Endothelial cell (in vitro differentiated cells): Measurements from ENCODE around the gene TUBA1A. TPM values are rescaled to one million over a fixed set of nuclear protein-coding genes. Genes with fewer than 3 reads are reported as not detected.
A peak's percentile ranks its signal among the peaks of the same experiment; 100 is the strongest.
"Not testable (repeated sequence)": the region's sequence is repeated elsewhere in the genome, so short reads cannot be mapped to it uniquely, and the experiment has no call there.

Source experiments
- DNase-seq: peaks from one replicate; pipeline ENCODE4 v3.0.0; 2021; ENCODE audit warnings: low spot score
- H3K27ac Mint-ChIP-seq: one replicate; pipeline ENCODE4 v1.8.0; 2021; ENCODE audit warnings: mixed read lengths, inconsistent platforms; ENCODE audit not compliant: unreplicated experiment
- H3K27me3 Mint-ChIP-seq: one replicate; pipeline ENCODE4 v1.8.0; 2021; ENCODE audit warnings: mild to moderate bottlenecking, moderate library complexity, mixed read lengths, inconsistent platforms; ENCODE audit not compliant: unreplicated experiment
- H3K36me3 Mint-ChIP-seq: one replicate; pipeline ENCODE4 v1.8.0; 2021; ENCODE audit warnings: mild to moderate bottlenecking, low read depth, mixed read lengths, inconsistent platforms; ENCODE audit not compliant: unreplicated experiment
- H3K4me1 Mint-ChIP-seq: one replicate; pipeline ENCODE4 v1.8.0; 2021; ENCODE audit warnings: mild to moderate bottlenecking, mixed read lengths, inconsistent platforms; ENCODE audit not compliant: unreplicated experiment
- H3K4me3 Mint-ChIP-seq: one replicate; pipeline ENCODE4 v1.8.0; 2021; ENCODE audit warnings: mild to moderate bottlenecking, mixed read lengths, inconsistent platforms; ENCODE audit not compliant: unreplicated experiment
- H3K9me3 Mint-ChIP-seq: one replicate; pipeline ENCODE4 v1.8.0; 2021; ENCODE audit warnings: mixed read lengths, inconsistent platforms; ENCODE audit not compliant: unreplicated experiment
- total RNA-seq: library from RNA; stranded (reverse); fragmentation: NEBNext Ultra II Directional; extraction: Animal tissue kit (Norgen Biotek cat#: 25700); gene quantifications from one replicate; pipeline ENCODE4 v1.2.1, GENCODE V29; 2021; ENCODE audit not compliant: unreplicated experiment
- TF ChIP-seq, protein P1 (sequence below): fragments of 200-600 bp; sonication (generic); IDR thresholded peaks from one replicate; pipeline ENCODE4 v1.5.0; 2021; ENCODE audit warnings: antibody characterized with exemption; ENCODE audit not compliant: unreplicated experiment

TUBA1A gene
- total RNA-seq, 1 donor from 2014 or later: 924 TPM

DNA sequence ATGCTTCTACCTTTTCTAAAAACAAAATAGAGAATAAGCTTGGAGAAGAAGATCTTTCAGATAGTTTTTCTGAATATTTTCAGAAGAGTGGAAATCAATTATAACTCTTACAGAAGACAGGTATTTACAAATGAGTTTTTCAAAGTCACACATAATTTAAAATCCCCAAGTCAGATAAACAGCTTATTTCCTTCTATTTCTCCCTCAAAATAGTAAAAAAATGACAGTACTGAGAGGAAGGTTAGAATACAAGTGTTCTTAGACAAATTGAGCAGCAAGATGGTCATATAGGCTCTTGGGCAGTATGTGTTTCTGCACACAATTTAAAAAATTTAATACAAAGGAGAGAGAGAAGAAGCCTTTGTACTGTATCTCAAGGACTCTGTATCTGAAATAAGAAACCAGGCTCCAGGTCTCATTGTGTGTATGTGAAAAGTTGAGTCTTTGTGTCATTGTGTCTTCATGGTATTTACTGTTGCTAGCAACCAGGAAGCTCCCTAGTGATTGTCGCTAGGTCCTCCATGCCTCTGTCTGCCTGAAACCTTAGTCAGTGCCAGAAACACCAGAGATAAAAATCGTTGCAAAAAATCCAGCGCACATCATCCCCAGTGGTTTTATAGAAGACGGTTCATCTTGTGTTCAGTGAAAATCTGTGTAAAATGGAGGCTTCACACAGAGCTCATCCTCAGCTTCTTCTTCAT lies 12.9 kb upstream of the TUBA1A start:
- H3K4me1 Mint-ChIP-seq: peaks cover 25% of the 10 kb centered on the region

DNA sequence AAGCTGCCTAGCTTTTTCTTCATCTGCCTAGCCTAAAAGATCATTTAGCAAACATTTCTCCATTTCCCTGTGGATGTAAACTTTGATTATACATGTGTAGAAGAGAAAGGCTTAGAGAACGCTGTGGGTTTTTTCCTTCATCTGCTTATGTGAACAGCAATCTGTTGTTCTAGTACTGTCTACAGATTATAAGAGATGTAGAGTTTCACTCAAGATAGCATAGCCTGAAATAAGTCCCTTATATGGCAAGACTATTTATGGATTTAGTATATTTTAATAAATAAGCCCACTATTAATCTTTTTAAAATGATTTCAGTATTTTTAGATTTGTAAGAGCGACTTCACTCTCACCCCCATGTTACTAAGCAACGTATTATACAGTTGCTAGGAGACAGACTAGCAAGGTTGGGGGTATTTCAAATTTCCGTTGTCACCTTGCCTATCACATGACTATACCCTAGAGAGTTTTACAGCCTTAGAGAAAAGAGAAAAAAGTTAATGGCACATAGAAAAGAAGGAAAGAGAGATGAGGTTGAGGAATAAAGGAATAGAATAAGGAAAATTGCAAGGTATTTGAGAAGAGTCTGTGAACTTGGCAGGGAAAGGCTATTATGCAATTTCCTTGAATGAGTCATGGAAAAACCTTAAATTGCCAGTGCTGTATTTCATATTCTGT lies 12.2 kb upstream of the TUBA1A start:
- TF ChIP-seq, protein P1, sequence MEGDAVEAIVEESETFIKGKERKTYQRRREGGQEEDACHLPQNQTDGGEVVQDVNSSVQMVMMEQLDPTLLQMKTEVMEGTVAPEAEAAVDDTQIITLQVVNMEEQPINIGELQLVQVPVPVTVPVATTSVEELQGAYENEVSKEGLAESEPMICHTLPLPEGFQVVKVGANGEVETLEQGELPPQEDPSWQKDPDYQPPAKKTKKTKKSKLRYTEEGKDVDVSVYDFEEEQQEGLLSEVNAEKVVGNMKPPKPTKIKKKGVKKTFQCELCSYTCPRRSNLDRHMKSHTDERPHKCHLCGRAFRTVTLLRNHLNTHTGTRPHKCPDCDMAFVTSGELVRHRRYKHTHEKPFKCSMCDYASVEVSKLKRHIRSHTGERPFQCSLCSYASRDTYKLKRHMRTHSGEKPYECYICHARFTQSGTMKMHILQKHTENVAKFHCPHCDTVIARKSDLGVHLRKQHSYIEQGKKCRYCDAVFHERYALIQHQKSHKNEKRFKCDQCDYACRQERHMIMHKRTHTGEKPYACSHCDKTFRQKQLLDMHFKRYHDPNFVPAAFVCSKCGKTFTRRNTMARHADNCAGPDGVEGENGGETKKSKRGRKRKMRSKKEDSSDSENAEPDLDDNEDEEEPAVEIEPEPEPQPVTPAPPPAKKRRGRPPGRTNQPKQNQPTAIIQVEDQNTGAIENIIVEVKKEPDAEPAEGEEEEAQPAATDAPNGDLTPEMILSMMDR: no peak
- peaks cover 25% of the 10 kb centered on the region for H3K4me1 Mint-ChIP-seq
- no peak for DNase-seq
- peaks cover under 1% of the 10 kb centered on the region for H3K27me3 Mint-ChIP-seq
- H3K36me3 Mint-ChIP-seq: no peaks in the 10 kb centered on the region
- H3K9me3 Mint-ChIP-seq: no peaks in the 10 kb centered on the region
- peak overlapping the region; percentile 94 for H3K27ac Mint-ChIP-seq
- peak overlapping the region; percentile 17 for H3K4me3 Mint-ChIP-seq

More for the DNA sequence above, 12.9 kb upstream of the TUBA1A start:
- Mint-ChIP-seq H3K27ac (peak overlapping the region; percentile 94), H3K4me3 (no peak overlapping the region), H3K36me3 (no peaks in the 10 kb centered on the region), H3K27me3 (no peaks in the 10 kb centered on the region), H3K9me3 (no peaks in the 10 kb centered on the region)
- no peak for DNase-seq
- TF ChIP-seq, protein P1: no peak

DNA sequence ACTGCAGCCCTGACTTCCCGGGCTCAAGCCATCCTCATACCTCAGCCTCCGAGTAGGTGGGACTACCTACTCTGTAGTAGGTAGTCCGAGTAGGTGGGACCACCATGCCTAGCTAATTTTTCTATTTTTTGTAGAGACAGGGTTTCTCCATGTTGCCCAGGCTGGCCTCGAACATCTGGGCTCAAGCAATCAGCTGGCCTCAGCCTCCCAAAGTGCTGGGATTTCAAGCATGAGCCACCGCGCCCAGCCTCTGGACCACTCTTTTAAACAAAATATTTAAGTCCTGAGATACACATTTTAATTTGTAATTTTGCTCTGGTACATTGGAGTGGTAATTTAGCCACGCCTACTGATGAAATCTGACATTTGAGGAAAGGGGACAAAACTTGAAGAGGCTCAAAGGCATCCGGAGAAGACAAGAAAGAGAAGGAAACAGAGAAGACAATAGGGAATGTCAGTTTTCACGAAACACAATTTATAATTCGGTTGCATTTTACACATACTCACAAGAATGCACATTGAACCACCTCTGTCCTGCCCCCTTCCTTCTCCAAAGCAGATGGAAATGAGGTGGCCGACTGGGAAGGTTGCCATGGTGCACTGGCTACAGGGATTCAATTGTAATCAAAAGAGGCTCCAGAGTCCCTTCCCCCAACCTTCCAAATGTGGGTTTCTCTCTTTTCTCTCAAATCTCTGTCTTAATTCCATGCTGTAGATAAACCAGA lies 9.7 kb upstream of the TUBA1A start:
- no peak for DNase-seq
- Mint-ChIP-seq H3K9me3 (no peaks in the 10 kb centered on the region), H3K27ac (peak overlapping the region; percentile 65), H3K4me3 (no peak overlapping the region), H3K27me3 (peaks cover 3% of the 10 kb centered on the region), H3K4me1 (peaks cover 25% of the 10 kb centered on the region), H3K36me3 (no peaks in the 10 kb centered on the region)
- TF ChIP-seq, protein P1: no peak

DNA sequence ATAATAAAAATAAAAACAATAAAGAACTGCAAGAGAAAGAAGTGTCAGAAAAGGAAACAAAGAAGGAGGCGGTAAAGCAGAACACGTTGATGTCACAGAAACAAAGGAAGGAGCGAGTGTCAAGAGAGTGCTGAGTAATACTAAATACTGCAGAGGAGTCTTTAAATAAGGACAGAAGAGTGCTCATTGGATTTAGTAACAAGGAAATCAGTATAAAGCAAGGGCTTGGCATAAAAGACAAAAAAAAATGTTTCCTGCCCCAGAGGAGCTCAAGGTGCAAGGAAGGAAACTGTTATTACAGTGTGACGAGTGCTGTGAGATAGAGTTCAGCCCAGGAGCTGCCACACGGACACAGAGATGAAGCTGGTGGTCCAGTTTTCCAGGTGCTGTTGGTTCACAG lies 8.4 kb upstream of the TUBA1A start:
- Mint-ChIP-seq H3K9me3 (no peaks in the 10 kb centered on the region), H3K4me1 (peaks cover 25% of the 10 kb centered on the region), H3K27ac (peak overlapping the region; percentile 12), H3K36me3 (no peaks in the 10 kb centered on the region), H3K4me3 (no peak overlapping the region), H3K27me3 (peaks cover 3% of the 10 kb centered on the region)
- no peak for DNase-seq
- TF ChIP-seq, protein P1: no peak

DNA sequence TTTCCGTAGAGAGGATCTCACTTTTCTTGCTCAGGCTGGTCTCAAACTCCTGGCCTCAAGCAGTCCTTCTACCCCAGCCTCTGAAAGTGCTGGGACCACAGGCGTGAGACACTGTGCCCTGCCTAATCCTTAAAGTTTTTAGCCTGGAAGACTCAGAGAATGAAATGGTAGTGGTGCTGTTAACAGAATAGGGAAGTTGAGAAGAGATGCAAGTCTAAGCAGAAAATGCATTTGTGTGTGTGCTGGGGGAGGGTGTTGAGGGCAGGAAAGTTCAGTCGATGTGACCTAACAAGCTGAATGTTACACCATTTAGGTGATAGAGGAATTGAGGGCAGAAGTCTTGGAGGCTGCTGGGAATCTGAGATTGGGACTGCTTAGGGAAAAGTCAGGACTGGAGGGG lies 6.9 kb upstream of the TUBA1A start:
- Mint-ChIP-seq H3K4me1 (peaks cover 14% of the 10 kb centered on the region), H3K4me3 (no peak overlapping the region), H3K27me3 (peaks cover 3% of the 10 kb centered on the region), H3K27ac (no peak overlapping the region), H3K9me3 (no peaks in the 10 kb centered on the region), H3K36me3 (no peaks in the 10 kb centered on the region)
- TF ChIP-seq, protein P1: no peak
- no peak for DNase-seq

DNA sequence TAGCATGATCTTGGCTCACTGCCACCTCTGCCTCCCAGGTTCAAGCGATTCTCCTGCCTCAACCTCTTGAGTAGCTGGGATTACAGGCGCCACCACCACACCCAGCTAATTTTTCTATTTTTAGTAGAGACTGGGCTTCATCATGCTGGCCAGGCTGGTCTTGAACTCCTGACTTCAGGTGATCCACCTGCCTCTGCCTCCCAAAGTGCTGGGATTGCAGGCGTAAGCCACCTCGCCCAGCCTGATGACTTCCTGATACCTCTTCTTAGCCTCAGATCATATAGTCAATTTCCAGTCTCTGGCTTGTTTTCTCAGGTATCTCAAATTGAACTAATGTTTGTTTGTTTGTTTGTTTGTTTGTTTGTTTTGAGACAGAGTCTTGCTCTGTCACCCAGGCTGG lies 4.9 kb upstream of the TUBA1A start:
- not testable (repeated sequence) for H3K9me3 Mint-ChIP-seq, H3K4me3 Mint-ChIP-seq, H3K27me3 Mint-ChIP-seq, H3K36me3 Mint-ChIP-seq, DNase-seq, H3K27ac Mint-ChIP-seq
- H3K4me1 Mint-ChIP-seq: peaks cover 12% of the 10 kb centered on the region

DNA sequence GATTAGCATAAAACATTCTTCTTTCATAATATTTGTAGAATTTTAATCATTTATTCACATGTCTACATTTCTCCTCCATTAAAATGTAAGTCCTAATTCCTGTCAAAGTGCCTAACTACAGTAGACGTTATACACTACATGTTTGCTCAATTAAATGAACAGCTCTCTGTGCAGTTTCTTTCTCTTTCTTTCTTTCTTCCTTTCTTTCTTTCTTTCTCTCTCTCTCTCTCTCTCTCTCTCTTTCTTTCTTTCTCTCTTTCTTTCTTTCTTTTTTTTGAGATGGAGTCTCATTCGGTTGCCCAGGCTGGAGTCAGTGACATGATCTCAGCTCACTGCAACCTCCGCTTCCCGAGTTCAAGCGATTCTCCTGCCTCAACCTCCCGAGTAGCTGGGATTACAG lies 2.6 kb upstream of the TUBA1A start:
- H3K27ac Mint-ChIP-seq, H3K4me3 Mint-ChIP-seq, DNase-seq, H3K9me3 Mint-ChIP-seq, H3K4me1 Mint-ChIP-seq: not testable (repeated sequence)
- Mint-ChIP-seq H3K36me3 (peaks cover 21% of the 10 kb centered on the region), H3K27me3 (peaks cover 15% of the 10 kb centered on the region)
